ENCODE data around the gene RAD51B.

RAD51B gene

DNA sequence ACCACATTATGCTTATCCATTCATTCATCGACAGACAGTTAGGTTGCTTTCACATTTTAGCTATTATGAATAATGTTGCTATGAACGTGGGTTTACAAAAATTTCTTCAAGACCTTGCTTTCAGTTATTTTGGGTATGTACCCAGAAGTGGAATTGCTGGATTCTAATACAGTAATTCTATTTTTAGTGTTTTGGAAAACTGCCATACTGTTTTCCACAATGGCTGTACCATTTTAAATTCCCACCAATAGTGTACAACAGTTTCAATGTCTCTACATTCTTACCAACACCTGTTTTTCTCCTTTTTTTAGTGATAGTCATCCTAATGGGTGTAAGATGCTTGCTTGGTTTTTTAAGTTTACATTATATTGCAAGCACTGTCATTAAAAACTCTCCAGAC is 825.8 kb downstream of the RAD51B start:
- Histone ChIP-seq H3K9me3 (ENCODE audit: control insufficient read depth, low read length) (peaks cover 13% of the 10 kb centered on the region), H3K4me3 (ENCODE audit: extremely low read depth, insufficient read depth, low read length, poor library complexity, severe bottlenecking) (no peak overlapping the region), H3K4me1 (ENCODE audit: control insufficient read depth, insufficient read depth, low read length, poor library complexity, severe bottlenecking) (no peaks in the 10 kb centered on the region), H3K36me3 (ENCODE audit: control insufficient read depth, insufficient read depth, low read length) (no peaks in the 10 kb centered on the region), H3K27ac (ENCODE audit: low read depth, low read length, severe bottlenecking) (no peak overlapping the region)
- no CpG with 5 or more reads among the region's 2 CpGs for WGBS, 2 experiments (ENCODE audit: insufficient coverage in 2 of 2)

DNA sequence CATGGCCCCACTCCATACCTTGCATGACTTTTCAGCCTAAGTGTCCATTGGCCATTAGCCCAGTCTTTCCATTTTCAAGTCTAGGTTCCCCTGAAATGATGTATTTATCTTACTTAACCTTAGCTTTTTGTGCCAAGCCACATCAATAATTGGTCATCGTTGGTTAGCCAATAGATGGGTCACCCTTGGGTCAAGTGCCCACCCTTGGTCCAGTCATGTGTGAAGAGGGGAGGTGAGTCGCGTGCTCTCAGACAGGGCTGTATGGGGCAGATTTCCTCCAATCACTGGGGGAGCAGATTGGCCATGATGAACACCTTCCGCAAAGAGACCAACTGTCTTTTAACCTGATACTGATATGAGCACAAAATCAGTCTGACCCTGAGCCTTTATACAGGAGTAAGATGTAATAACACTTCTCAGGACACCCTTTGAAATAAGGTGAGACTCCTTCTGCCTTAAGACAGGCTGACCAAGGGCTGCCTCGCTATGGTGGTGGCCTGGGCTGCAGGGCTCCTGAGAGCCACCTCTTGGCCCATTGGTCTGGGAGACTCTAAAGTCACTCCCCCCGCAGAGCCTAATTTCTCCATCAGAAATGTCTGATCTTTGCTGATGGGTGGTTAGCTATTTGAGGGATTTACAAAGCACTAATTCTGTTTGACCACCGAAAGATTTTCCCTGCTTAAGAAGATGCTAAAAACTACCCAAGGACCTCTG is 830.1 kb downstream of the RAD51B start:
- Histone ChIP-seq H3K27ac (ENCODE audit: low read depth, low read length, severe bottlenecking) (no peak overlapping the region), H3K9me3 (ENCODE audit: control insufficient read depth, low read length) (no peaks in the 10 kb centered on the region), H3K4me1 (ENCODE audit: control insufficient read depth, insufficient read depth, low read length, poor library complexity, severe bottlenecking) (peaks cover 16% of the 10 kb centered on the region), H3K4me3 (ENCODE audit: extremely low read depth, insufficient read depth, low read length, poor library complexity, severe bottlenecking) (no peak overlapping the region), H3K36me3 (ENCODE audit: control insufficient read depth, insufficient read depth, low read length) (no peaks in the 10 kb centered on the region)
- 83 to 85% methylated on average over 3 to 5 of the region's 7 CpGs for WGBS, 2 experiments (ENCODE audit: insufficient coverage in 2 of 2)

DNA sequence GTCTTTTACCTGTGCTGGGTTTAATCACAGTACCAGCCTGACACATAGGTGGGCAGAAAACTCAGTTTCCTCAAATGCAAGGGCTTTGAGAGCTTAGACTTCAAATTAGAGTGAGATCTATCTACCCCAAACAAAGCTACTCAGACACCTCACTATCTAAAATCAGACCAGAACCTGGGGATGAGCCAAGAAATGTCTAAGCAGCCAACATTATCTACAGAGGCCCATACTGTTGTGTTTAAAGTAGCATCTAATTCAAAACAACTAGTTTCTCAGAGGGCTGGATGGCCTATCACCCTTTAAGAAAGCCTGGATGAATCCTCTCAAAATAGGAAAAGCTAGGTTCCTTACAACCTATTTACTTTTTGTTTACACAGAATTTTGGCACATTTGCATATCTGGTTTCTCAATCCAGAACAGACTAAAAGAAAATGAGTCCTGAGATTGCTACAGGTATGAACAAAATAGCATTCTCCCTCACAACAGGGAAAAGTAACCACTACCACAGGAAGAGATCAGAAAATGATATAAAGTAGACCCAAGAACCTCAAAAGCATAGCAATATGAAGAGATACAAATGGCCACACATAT is 830.9 kb downstream of the RAD51B start:
- H3K27ac ChIP-seq (ENCODE audit: low read depth, low read length, severe bottlenecking) = no peak overlapping the region

DNA sequence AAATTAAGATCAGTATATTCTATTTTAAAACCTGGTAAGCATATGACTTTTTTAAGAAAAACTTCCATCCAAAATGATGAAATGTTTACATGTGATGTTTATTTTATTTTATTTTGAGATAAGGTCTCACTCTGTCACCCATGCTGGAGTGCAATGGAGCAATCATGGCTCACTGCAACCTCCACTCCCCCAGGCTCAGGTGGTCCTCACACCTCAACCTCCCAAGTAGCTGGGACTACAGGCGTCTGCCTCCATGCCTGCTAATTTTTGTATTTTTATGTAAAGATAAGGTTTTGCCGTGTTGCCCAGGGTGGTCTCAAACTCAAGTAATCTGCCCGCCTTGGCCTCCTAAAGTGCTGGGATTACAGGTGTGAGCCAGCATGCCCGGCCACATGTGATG is 831.5 kb downstream of the RAD51B start:
- Histone ChIP-seq H3K9me3 (ENCODE audit: control insufficient read depth, low read length) (no peaks in the 10 kb centered on the region), H3K4me3 (ENCODE audit: extremely low read depth, insufficient read depth, low read length, poor library complexity, severe bottlenecking) (no peak overlapping the region), H3K36me3 (ENCODE audit: control insufficient read depth, insufficient read depth, low read length) (no peaks in the 10 kb centered on the region), H3K27ac (ENCODE audit: low read depth, low read length, severe bottlenecking) (no peak overlapping the region), H3K4me1 (ENCODE audit: control insufficient read depth, insufficient read depth, low read length, poor library complexity, severe bottlenecking) (peaks cover 29% of the 10 kb centered on the region)
- 91 to 97% methylated on average over 3 to 4 of the region's 4 CpGs for WGBS, 2 experiments (ENCODE audit: insufficient coverage in 2 of 2)

More for the DNA sequence above, 830.9 kb downstream of the RAD51B start:
- no peaks in the 10 kb centered on the region for H3K36me3 ChIP-seq (ENCODE audit: control insufficient read depth, insufficient read depth, low read length)
- no peaks in the 10 kb centered on the region for H3K9me3 ChIP-seq (ENCODE audit: control insufficient read depth, low read length)
- H3K4me3 ChIP-seq (ENCODE audit: extremely low read depth, insufficient read depth, low read length, poor library complexity, severe bottlenecking) = no peak overlapping the region
- peaks cover 23% of the 10 kb centered on the region for H3K4me1 ChIP-seq (ENCODE audit: control insufficient read depth, insufficient read depth, low read length, poor library complexity, severe bottlenecking)

DNA sequence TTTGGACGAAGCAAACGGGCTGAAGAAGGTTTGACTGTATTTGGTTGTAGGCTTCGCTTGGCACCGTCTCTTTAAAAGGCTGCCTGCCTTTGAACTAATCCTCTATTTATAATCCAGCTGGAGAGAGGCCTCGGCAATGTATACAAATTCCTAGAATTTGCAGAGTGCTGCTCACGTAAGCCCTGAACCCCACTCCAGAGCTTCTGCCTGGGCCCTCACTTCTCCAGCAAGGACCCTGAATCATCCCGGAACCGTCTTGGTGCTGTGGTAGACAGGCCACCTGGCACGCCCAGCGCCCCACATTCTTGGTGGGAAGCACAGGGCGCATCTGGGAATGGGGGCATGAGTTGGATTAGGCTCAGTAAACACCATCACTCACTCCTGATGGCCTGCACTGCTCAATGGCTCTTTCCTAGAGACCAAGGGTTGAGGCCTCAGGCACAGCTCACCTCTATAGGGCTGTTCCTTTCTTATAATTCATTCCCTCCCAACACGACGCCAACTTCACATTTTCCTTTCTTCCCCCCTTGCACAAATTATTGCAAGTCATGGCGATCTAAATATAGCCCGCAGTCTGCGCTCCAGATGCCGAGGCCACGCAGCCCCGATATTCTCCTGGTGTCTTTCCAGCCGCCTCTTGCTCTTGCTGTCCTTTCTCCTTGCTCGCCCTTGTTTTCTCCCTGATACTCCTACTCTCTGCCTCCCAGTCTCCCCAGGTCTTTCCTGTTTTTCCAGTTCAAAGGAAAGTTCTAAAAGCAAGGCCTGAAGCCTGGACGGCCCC is 832.3 kb downstream of the RAD51B start:
- Histone ChIP-seq H3K9me3 (ENCODE audit: control insufficient read depth, low read length) (no peaks in the 10 kb centered on the region), H3K4me3 (ENCODE audit: extremely low read depth, insufficient read depth, low read length, poor library complexity, severe bottlenecking) (no peak overlapping the region), H3K27ac (ENCODE audit: low read depth, low read length, severe bottlenecking) (no peak overlapping the region), H3K4me1 (ENCODE audit: control insufficient read depth, insufficient read depth, low read length, poor library complexity, severe bottlenecking) (peaks cover 33% of the 10 kb centered on the region), H3K36me3 (ENCODE audit: control insufficient read depth, insufficient read depth, low read length) (no peaks in the 10 kb centered on the region)
- 86 to 87% methylated on average over 21 to 22 of the region's 22 CpGs for WGBS, 2 experiments (ENCODE audit: insufficient coverage in 2 of 2)

DNA sequence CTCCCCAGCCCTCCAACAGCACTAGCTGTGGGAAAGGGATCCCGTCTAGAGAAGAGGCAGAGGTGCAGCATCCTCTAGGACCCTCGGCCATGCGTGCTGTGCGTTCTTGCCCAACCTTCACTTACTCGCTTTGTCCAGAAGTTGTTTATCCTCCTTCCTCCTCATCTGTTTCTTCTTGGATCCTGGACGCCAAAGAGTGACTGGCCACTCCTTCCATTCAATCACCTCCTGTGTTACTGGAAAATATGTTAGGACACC is 832.8 kb downstream of the RAD51B start:
- Histone ChIP-seq H3K27ac (ENCODE audit: low read depth, low read length, severe bottlenecking) (no peak overlapping the region), H3K4me1 (ENCODE audit: control insufficient read depth, insufficient read depth, low read length, poor library complexity, severe bottlenecking) (peaks cover 33% of the 10 kb centered on the region), H3K4me3 (ENCODE audit: extremely low read depth, insufficient read depth, low read length, poor library complexity, severe bottlenecking) (no peak overlapping the region), H3K36me3 (ENCODE audit: control insufficient read depth, insufficient read depth, low read length) (no peaks in the 10 kb centered on the region), H3K9me3 (ENCODE audit: control insufficient read depth, low read length) (no peaks in the 10 kb centered on the region)
- WGBS, 2 experiments (ENCODE audit: insufficient coverage in 2 of 2) = 92 to 98% methylated on average over 6 of the region's 6 CpGs

DNA sequence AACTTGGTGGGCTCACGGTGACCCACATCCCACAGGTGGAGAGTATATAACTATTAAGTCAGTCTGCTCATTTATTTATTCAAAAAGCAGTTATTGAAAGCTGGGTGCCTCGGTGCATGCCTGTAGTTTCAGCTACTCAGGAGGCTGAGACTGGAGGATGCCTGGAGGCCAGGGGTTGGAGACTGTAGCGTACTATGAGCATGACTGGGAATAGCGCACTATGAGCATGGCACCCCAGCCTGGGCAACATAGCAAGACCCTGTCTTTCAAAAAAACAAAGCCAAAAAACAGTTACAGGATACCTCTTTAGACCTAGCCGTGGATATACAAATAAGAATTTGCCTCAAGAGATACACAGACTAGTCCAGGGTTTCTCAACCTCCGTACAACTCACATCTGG is 833.5 kb downstream of the RAD51B start:
- Histone ChIP-seq H3K27ac (ENCODE audit: low read depth, low read length, severe bottlenecking) (no peak overlapping the region), H3K9me3 (ENCODE audit: control insufficient read depth, low read length) (no peaks in the 10 kb centered on the region), H3K4me1 (ENCODE audit: control insufficient read depth, insufficient read depth, low read length, poor library complexity, severe bottlenecking) (peaks cover 33% of the 10 kb centered on the region), H3K36me3 (ENCODE audit: control insufficient read depth, insufficient read depth, low read length) (no peaks in the 10 kb centered on the region), H3K4me3 (ENCODE audit: extremely low read depth, insufficient read depth, low read length, poor library complexity, severe bottlenecking) (no peak overlapping the region)
- WGBS, 2 experiments (ENCODE audit: insufficient coverage in 2 of 2) = 94 to 100% methylated on average over 1 to 4 of the region's 6 CpGs

DNA sequence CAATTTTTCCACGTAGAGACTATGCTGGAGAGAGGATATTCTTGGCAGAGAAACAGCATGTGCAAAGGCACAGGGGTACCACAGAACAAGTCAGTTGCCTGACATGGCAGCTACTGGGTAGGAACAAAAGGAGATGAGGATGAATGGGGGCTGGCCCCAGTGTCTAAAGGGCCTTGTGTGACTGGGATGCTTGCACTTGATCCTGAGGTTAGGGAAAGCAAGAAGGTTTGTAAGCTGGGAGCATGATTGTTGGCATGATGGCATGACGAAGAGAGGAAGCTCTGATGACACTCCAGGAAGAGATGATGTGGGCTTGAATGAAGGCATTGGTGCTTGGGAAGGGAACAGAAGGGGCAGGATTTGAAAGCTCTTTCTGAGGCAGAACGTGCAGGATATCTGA is 834.2 kb downstream of the RAD51B start:
- no peak overlapping the region for H3K4me3 ChIP-seq (ENCODE audit: extremely low read depth, insufficient read depth, low read length, poor library complexity, severe bottlenecking)
- peaks cover 38% of the 10 kb centered on the region for H3K4me1 ChIP-seq (ENCODE audit: control insufficient read depth, insufficient read depth, low read length, poor library complexity, severe bottlenecking)
- WGBS, 2 experiments (ENCODE audit: insufficient coverage in 2 of 2) = 89 to 98% methylated on average over 3 of the region's 3 CpGs
- H3K27ac ChIP-seq (ENCODE audit: low read depth, low read length, severe bottlenecking) = no peak overlapping the region
- no peaks in the 10 kb centered on the region for H3K9me3 ChIP-seq (ENCODE audit: control insufficient read depth, low read length)
- H3K36me3 ChIP-seq (ENCODE audit: control insufficient read depth, insufficient read depth, low read length) = no peaks in the 10 kb centered on the region

DNA sequence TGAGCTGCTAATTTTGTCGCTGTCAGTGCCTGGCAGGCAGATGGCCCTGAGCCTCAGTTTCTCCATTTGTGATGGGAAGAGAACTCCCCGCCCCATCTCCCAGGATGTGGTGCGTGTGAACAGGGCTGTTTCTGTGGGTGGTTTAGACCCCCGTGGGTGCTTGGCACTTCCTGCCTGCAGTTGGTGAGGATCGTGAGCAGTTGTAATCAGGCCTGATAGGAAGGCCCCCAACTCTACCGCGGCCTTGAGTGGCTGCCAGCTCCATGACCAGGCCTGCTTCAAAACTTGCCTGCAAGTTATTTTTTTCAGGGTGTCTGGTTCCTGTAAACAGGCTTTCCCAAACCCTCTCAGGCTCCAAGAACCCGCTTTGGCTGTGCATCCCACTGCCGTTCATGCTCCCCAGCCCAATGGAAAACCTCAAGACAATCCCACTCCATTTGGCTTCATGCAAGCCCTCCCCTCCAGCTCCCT is 834.9 kb downstream of the RAD51B start:
- Histone ChIP-seq H3K36me3 (ENCODE audit: control insufficient read depth, insufficient read depth, low read length) (no peaks in the 10 kb centered on the region), H3K27ac (ENCODE audit: low read depth, low read length, severe bottlenecking) (no peak overlapping the region)
- 90 to 98% methylated on average over 5 to 6 of the region's 9 CpGs for WGBS, 2 experiments (ENCODE audit: insufficient coverage in 2 of 2)

DNA sequence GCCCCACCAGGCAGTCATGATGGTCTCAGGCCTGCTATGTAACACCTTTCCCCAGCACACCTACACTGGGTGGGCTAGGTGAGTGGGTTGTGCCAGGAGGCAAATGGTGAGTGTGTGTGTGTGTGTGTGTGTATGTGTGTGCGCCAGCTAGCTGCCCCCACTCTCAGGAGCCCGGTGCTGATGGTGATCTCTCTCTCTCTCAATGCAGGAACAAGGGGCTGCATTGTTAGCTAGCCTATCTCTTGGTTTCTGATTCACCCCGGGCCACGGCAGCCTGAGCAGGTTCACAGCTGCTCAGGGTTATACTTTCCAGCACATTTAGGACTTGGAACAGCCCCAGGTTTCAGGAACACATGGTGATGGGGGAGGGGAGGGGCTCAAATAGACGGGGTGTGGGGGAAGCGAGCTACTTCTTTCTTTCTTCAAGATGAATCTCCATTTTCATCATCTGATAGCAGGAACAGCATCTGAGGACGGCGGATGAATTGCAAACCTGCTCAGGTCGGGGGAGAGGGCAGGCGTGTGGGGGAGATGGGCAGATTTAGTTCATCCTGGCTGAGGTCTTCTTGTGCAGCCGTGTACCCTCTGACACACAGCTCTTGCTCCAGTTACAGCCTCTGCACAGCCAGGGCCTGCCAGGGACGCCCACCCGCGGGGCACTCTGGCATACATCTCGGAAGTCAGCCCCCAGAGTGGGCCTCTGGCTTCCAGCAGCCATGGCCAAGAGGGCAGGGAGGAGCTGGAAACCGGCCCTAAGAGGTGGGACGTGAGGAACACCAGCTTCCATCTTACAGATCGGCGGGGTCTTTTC is 835.6 kb downstream of the RAD51B start:
- Histone ChIP-seq H3K4me3 (ENCODE audit: extremely low read depth, insufficient read depth, low read length, poor library complexity, severe bottlenecking) (no peak overlapping the region), H3K27ac (ENCODE audit: low read depth, low read length, severe bottlenecking) (no peak overlapping the region)

More for the DNA sequence above, 834.9 kb downstream of the RAD51B start:
- Histone ChIP-seq H3K4me3 (ENCODE audit: extremely low read depth, insufficient read depth, low read length, poor library complexity, severe bottlenecking) (no peak overlapping the region), H3K9me3 (ENCODE audit: control insufficient read depth, low read length) (no peaks in the 10 kb centered on the region), H3K4me1 (ENCODE audit: control insufficient read depth, insufficient read depth, low read length, poor library complexity, severe bottlenecking) (peaks cover 45% of the 10 kb centered on the region)

More for the DNA sequence above, 835.6 kb downstream of the RAD51B start:
- Histone ChIP-seq H3K36me3 (ENCODE audit: control insufficient read depth, insufficient read depth, low read length) (no peaks in the 10 kb centered on the region), H3K4me1 (ENCODE audit: control insufficient read depth, insufficient read depth, low read length, poor library complexity, severe bottlenecking) (peaks cover 45% of the 10 kb centered on the region), H3K9me3 (ENCODE audit: control insufficient read depth, low read length) (no peaks in the 10 kb centered on the region)
- 88 to 90% methylated on average over 9 to 10 of the region's 19 CpGs for WGBS, 2 experiments (ENCODE audit: insufficient coverage in 2 of 2)

All from mesodermal cell (in vitro differentiated cells).